Measurements from ENCODE around the gene IGLL1.
"Not testable (repeated sequence)": the region's sequence is repeated elsewhere in the genome, so short reads cannot be mapped to it uniquely, and the experiment has no call there.

GRCh38 chr22:23538696-23539030 lies 41.4 kb downstream of the IGLL1 start:
- not testable (repeated sequence) for TF ChIP-seq POLR2AphosphoS5 (IDR thresholded peaks at IDR 0.05; ENCODE audit: insufficient read depth in 1 of 2, low read depth in 1 of 2); POLR2A (IDR thresholded peaks at IDR 0.05)

Measured in vagina (tissue), 2 donors.